HG03108 (cell line): ENCODE results near the gene KLHL26.

ENCODE experiments used
- ATAC-seq: cut with Tn5 transposase; IDR thresholded peaks from one replicate; pipeline ENCODE4 v1.9.1; 2021; ENCODE audit warnings: moderate library complexity; ENCODE audit not compliant: unreplicated experiment

The KLHL26 gene

DNA sequence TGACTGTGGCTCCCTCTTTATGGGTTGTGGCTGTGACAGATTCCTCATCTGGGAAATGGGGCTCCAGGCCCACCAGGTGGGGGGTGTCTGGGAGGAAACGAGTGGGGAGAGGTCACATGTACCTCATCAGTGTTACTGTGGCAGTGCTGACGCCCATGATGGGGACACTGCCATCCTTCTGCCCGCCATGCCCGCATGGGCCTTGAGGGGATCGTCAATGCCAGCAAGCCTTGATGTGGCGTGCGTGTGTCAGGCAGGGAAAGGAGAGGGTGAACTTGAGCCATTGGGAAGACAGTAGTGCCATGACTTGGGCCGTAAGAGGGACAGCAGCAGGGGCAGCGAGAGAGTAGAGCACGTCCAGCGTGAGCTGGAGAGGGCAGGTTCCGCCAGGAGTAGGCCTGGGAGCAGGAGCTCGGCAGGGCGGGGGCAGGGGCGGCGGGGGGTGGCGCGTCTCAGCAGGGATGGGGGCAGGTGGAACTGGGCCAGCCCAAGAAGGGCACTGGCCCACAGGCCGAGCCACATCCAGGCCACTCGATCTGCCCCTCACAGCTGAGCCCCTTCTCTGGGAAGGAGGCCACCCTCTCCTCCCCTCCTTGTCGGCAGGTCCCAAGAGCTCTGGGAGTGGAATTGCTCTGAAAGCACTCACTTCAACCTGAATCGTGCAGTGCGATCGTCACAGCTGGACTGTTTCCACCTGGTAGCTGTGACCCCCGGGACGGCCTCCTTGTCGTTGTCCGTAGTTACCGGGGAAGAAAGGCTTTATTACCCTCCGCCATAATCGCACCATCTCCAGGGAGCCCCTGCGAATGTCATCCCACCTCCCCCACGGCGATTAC, 9.9 kb downstream of the KLHL26 start:
- ATAC-seq, result no peak

GRCh38 chr19:18647371-18647767, 10.5 kb downstream of the KLHL26 start:
- no peak for ATAC-seq

- ATAC-seq, result no peak
These were observed 11.0 kb downstream of the KLHL26 start for GRCh38 chr19:18647807-18648206.

- ATAC-seq, result no peak
These were observed 12.1 kb downstream of the KLHL26 start for GRCh38 chr19:18648973-18649315.

- peak; percentile 47 for ATAC-seq
These were observed 12.7 kb downstream of the KLHL26 start for GRCh38 chr19:18649371-18650020.

- ATAC-seq, result no peak
These were observed 13.2 kb downstream of the KLHL26 start for GRCh38 chr19:18650021-18650390.

GRCh38 chr19:18650468-18651041, 13.7 kb downstream of the KLHL26 start:
- ATAC-seq, result no peak

DNA sequence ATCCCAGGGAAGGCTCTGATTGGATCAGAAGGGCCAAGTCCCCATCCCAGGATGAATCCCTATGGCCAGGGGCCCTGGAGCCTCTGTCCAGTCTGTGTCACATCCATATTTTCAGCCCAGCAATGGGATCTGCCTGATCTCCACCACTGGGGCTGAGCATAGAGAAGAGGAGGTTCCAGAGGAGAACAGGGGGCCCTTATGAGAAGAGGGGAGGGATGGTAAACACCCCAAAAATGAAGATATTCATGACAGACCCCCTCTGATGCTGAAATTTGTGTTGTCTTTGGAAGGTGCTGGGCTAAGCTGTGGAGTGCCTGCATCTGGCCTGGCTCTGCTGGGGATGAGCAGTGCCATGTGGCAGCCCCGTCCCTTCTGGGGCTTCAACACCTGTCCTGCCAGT, 14.5 kb downstream of the KLHL26 start:
- ATAC-seq, result no peak

GRCh38 chr19:18651733-18652132, 14.9 kb downstream of the KLHL26 start:
- ATAC-seq, result no peak

DNA sequence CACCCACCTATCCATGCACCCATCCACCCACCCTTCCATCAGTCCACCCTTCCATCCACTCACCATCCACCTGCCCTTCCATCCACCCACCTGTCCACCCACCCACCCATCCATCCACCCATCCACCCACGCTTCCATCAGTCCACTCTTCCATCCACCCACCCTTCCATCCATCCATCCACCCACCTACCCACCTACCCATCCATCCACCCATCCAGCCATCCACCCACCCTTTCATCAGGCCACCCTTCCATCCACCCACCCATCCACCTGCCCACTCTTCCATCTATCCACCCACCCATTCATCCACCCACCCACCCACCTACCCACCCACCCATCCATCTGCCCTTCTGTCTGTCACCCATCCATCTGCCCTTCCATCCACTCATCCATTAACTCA, 17.0 kb downstream of the KLHL26 start:
- ATAC-seq, result no peak

GRCh38 chr19:18654469-18654868, 17.6 kb downstream of the KLHL26 start:
- no peak for ATAC-seq

DNA sequence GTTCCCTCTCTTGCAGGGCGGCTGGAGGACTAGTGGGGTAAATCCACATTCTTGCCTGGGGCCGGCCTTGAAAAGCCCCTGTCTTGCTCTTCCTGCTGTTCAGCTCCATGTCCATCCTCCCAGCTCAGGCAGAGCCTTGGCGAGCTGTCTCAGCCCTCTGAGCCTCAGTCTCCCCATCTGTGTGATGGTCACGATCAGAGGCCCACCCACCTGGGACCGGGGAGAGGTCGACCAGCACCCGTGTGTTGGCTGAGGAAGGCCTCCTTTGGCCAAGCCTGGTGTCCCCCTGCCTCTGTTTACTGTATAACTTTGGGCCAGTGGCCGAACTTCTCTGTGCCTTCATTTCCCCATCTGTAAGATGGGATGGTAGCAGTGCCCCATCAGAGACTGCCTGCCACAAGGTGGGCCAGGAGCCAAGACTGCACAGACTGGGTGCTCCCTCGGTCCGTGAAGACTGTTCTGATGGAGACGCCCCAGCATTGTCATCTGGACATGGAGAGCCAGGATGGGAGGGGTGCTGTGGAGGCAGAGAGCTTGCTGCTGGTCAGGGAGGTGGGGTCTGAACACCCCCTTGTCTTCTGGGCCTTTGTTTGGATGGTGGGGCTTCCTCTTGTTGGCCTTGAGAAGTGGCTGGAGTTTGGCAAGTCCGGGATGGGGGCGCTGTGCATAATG, 18.5 kb downstream of the KLHL26 start:
- no peak for ATAC-seq

DNA sequence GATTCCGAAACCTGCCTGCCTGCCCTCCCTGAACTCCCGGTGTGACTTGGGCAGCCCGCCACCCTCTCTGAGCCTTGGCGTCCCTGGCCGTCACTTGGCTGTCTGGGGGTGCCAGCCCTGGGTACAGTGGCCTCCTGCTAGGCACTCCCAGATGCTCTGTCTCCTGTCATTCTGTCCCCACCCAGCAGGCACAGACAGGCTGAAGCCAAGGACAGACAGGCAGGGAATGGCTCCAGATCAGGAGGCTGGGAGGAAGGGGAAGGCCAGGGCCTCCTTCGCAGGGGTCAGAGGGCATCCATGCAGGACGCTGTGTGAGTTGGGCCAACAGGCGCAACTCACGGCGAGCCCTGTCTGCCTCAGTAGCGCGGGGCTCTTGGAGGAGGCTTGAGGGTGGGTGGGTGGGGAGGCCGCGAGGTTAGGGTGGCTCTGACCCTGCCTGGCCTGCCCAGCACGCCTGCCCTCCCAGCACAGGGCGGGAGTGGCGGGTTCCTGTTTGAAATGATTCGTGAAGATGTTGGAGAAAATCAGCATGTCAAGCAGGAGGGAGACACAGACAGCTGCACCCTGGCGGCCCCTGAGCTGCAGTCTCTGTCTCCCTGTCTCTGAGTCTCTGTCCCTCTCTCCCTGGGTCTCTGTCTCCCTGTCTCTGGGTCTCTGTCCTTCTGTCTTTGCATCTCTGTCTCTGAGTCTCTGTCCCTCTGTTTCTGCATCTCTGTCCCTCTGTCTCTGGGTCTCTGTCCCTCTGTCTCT, 19.7 kb downstream of the KLHL26 start:
- ATAC-seq, result no peak

GRCh38 chr19:18657590-18658365, 20.9 kb downstream of the KLHL26 start:
- no peak for ATAC-seq

DNA sequence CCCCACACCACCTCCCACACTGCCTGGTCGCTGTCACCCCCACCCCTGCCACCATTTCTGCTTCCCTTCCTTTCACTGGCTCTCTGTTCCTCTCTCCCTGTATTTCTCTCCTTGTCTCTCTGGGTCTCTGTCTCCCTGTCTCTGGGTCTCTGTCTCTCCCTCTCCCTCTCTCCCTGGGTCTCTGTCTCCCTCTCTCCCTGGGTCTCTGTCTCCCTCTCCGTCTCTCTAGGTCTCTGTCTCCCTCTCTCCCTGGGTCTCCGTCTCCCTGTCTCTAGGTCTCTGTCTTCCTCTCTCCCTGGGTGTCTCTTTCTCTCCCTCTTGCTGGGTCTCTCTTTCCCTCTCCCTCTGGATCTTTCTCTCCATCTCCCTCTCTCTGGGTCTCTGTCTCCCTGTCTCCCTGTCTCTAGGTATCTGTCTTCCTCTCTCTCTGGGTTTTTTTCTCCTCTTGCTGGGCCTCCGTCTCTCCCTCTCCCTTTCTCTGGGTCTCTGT, 21.6 kb downstream of the KLHL26 start:
- ATAC-seq, result no peak

GRCh38 chr19:18659281-18660050, 22.6 kb downstream of the KLHL26 start:
- no peak for ATAC-seq

- ATAC-seq, result no peak
These were observed 23.5 kb downstream of the KLHL26 start for GRCh38 chr19:18660051-18660910.

DNA sequence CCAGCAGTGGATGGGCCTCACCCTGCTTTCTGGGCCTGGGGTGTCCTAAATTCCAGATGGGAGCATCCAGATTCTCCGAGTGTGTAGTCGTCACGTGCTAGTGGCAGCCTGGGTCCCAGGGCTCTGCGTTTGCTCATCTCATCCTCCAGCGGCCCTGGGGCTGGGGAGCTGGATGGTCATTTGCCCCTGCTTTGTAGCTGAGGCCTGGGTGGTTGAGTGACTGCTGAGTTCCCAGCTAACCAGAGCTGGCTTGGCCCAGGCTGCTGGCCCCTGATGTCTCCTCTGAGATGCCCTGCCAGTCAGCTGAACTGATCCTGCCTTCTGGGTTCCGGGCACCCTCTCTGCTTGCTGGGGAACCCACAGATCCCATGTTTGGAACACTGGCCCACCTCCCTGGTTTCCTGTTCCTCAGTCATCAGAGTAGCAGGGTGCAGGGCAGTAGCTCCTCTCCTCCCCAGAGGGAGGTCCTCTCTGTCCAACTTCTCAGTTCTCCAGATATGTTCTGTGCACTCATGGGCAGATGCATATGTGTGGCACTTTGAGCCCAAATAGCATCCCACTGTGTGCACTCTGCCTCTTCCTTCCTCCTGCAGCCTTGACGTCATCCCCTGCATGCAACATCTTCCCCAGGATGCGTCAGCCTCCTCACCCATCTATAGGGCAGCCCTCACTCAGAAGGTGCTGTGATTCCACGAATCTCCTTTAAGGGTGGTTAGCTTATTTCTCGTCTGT, 24.3 kb downstream of the KLHL26 start:
- ATAC-seq, result no peak
